Activated CD4-positive, alpha-beta T cell treated with anti-CD3 and anti-CD28 coated beads, Interleukin-2, amount 50 U/mL, for 24 hours (primary cell): ENCODE data around the gene CHGA.

Source experiments
- DNase-seq, 2 donors: peaks; one replicate each; pipeline ENCODE4 v3.0.0-alpha.2; 2020; ENCODE audit warnings: low read depth in 1 of 2, low spot score in 1 of 2

CHGA gene

DNA sequence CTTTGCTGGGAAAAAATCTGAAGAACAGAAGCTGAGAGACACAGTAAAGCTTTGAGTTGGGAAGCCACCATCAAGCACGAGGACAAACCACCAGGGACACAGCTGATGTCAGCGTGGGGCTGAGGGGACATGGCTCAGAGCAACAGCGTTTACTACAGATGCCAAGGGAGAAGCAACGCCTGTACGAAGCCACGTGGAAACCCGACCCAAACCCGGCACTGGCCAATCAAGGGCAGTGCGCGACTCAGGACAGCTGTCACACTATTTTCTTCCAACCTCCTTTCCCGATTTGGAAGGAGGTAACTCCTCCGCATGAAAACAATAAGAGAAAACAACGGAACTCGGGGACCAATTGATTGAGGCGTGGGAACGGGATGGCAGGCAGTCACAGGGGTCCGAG is 20.2 kb upstream of the CHGA start:
- DNase-seq: no peak

DNA sequence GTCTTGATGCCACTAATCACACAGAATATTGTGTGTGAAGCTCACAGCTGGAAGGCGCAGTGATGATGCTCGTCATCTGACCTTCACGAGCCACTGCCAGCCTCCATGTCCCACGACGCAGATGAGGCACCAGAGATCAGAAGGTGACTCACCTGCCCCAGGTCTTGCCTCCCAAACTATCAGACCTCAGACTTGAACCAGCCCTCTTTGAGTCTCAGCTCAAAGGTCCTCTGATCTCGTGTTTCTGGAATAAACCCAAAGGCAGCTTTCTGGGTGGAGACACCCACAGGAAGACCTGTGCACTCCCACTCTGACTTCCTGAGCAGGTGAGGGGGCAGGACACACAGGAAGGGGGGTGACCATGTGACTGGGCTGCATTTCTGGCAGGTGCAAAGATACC is 19.6 kb upstream of the CHGA start:
- no peak for DNase-seq

DNA sequence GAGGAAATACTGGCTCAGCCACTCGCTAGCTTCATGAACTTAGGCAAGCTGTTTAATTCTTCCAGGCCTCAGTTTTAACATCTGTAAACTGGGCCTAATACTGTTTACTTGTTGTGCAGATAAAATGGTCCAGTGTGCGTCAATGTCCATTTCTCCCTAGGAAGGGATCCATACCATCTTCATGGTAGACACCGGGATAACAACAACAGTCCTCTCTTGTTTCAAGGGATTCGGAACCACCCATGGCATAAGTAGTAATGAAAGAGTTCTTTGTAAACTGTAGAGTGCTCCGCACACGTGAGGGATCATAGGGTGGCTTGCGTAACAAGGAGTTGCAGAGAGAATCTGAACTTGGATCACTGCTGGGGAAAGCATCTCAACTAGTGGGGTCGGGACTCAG is 17.3 kb upstream of the CHGA start:
- DNase-seq: no peak

DNA sequence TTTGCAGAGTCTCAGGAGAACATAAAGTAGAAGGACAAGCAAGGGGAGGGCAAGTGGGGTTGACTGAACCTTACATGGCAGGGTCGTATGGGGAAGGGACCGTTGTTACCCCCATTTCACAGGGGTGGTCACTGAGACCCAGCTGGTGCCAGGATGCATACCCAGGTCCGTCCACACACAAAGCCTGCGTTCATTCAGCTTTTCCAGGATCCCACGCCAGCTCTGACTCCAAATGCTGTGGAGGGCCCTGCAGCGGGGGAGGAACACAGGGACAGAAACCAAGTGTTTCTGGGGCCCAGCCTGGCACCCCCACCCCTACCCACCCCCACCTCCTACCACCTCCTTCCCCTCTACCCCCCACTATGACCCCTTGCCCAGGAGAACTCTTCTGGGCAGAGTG is 16.5 kb upstream of the CHGA start:
- no peak for DNase-seq

DNA sequence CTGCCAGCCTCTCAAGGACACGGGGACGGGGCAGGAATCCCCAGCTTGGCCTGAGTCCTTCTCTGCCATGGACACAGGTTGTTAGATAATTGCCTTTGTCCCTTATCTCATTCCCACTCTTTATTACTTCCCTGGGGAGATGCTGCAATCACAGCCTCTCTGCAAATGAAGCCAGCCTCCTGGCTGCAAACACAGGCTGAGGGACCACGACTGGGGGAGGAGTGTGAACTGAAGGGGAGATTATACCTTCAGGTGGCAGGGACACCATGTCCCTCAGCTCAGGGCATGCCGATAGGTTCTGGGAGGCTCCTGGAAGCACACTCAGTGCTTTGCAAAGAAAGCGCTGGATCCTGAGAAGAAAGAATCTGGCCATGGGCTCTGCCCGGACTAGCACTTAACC is 16.1 kb upstream of the CHGA start:
- no peak for DNase-seq

- DNase-seq: no peak
These were observed 15.5 kb upstream of the CHGA start for GRCh38 chr14:92907316-92907911.

GRCh38 chr14:92914087-92914656 is 8.8 kb upstream of the CHGA start:
- DNase-seq: no peak

- no peak for DNase-seq
These were observed 6.7 kb upstream of the CHGA start for GRCh38 chr14:92916201-92916600.

- DNase-seq: no peak
These were observed 5.7 kb upstream of the CHGA start for GRCh38 chr14:92917041-92917940.

- no peak for DNase-seq
These were observed 5.0 kb upstream of the CHGA start for GRCh38 chr14:92917956-92918355.

DNA sequence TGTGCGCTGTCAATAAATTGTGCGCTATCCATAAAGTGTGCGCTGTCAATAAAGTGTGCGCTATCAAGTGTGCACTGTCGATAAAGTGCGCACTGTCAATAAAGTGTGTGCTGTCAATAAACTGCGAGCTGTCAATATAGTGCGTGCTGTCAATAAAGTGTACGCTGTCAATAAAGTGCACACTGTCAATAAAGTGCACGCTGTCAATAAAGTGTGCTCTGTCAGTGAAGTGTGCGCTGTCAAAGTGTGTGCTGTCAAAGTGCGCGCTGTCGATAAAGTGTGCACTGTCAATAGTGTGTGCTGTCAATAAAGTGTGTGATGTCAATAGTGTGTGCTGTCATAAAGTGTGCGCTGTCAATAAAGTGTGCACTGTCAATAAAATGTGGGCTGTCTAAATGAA is 2.9 kb upstream of the CHGA start:
- DNase-seq: no peak

DNA sequence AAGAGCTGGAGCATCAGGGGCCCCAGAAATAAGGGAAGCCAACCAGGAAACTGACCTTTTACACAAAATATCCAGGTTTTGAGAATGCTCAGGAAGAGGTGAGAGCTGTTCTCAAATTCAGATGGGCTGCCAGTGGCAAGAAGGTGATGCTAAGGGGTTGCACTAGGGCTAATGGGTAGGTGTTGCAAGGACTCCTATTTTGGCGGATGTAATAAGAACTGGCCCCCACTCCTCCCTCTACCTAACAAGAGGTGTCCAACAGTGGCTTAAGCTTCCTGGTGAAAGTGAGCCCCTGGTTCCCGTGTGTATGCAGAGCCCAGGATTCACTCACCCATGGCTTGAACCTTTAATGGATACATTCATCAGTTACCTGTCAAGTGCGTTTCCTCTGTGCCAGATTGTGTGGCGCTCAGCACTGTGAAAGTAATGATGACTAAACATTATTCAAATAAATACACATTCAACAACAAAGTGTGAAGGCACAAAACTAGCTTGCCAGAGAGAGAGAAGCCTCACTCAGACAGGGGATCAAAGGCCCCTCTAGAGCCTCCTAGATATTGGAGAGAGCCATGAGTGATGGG is 705 bp upstream of the CHGA start:
- no peak for DNase-seq

- DNase-seq: no peak
These were observed 774 bp downstream of the CHGA start for GRCh38 chr14:92923744-92924103.

GRCh38 chr14:92924247-92924646 is 1.3 kb downstream of the CHGA start:
- no peak for DNase-seq

- no peak for DNase-seq
These were observed 2.5 kb downstream of the CHGA start for GRCh38 chr14:92925446-92925845.

DNA sequence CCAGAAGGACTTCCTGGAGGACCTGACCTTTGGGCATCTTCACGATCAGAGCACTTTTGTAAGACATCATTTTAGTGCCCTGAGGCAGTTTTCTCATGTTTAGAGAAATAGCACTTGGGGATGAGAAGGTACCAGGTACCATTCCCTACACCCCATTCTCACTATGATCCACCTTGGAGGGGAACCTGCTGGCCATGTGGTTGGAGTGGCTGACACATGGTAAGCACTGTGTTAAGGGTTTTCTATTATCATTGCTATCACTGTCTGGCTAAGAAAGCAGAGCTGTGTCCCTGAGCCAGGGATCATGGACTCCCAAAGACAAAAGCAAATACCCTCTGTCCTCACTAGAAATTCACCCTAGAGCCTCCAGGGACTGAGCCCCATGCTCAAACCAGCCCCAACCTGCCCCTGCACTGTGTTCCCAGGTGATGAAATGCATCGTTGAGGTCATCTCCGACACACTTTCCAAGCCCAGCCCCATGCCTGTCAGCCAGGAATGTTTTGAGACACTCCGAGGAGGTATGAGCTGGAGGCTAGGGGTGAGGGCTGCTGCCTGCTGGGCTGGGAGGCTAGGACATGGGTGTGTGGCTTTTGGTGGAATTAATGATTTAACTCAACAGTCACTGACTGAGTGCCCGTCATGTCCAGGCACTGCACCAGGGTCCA is 3.4 kb downstream of the CHGA start:
- no peak for DNase-seq

- DNase-seq: no peak
These were observed 4.0 kb downstream of the CHGA start for GRCh38 chr14:92926931-92927330.

- no peak for DNase-seq
These were observed 4.7 kb downstream of the CHGA start for GRCh38 chr14:92927349-92928257.

DNA sequence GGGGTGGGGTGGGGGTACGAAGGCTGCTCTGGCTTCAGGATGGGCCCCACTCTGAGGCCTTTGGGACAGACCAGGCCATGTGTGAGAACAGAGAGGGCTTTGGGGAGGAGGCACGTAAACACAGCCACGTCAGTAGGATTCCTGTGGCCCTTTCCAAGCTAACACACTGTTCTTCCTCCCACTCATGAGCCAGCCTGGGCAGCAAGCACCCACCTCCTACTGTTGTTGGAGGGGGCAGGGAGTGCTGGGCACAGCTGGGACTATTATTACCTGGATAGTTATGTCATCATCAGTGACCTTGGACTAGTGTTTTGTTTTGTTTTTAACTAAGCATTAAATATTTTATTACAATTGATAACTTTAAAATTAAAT is 5.3 kb downstream of the CHGA start:
- DNase-seq: no peak

- no peak for DNase-seq
These were observed 6.2 kb downstream of the CHGA start for GRCh38 chr14:92928961-92929688.
